LNCAP (cell line): ENCODE results near the gene CEBPB.

ENCODE experiments used
- CTCF ChIP-seq: fragments of 450-650 bp; IDR thresholded peaks from 2 replicates; pipeline ENCODE4 v1.5.1; 2017; ENCODE audit warnings: mild to moderate bottlenecking

The CEBPB gene

GRCh38 chr20:50146732-50147662 is 43.6 kb upstream of the CEBPB start:
- no peak for TF ChIP-seq CTCF

- no peak for TF ChIP-seq CTCF
These were observed 41.0 kb upstream of the CEBPB start for GRCh38 chr20:50149481-50150254.

- TF ChIP-seq CTCF = no peak
These were observed 39.4 kb upstream of the CEBPB start for GRCh38 chr20:50151034-50151743.

- peak; percentile 31; the same call in 1 of the 2 replicates for TF ChIP-seq CTCF
These were observed 38.1 kb upstream of the CEBPB start for GRCh38 chr20:50152394-50153152.

- TF ChIP-seq CTCF = no peak
These were observed 37.5 kb upstream of the CEBPB start for GRCh38 chr20:50153153-50153499.

GRCh38 chr20:50153500-50154377 is 36.9 kb upstream of the CEBPB start, which contains the start of gene PEDS1:
TSS of gene PEDS1 (minus strand) at chr20:50153723. CDS start at chr20:50153637, 86 bp downstream.
- TF ChIP-seq CTCF = no peak
